Cerebellar cortex (tissue), 1 donor: ENCODE data around the gene SIGLEC12.
"Not testable (repeated sequence)": the region's sequence is repeated elsewhere in the genome, so short reads cannot be mapped to it uniquely, and the experiment has no call there.

Source experiments
- DNase-seq: peaks from one replicate; pipeline ENCODE4 v3.0.0-alpha.2; 2015; ENCODE audit warnings: low spot score

Gene SIGLEC12

DNA sequence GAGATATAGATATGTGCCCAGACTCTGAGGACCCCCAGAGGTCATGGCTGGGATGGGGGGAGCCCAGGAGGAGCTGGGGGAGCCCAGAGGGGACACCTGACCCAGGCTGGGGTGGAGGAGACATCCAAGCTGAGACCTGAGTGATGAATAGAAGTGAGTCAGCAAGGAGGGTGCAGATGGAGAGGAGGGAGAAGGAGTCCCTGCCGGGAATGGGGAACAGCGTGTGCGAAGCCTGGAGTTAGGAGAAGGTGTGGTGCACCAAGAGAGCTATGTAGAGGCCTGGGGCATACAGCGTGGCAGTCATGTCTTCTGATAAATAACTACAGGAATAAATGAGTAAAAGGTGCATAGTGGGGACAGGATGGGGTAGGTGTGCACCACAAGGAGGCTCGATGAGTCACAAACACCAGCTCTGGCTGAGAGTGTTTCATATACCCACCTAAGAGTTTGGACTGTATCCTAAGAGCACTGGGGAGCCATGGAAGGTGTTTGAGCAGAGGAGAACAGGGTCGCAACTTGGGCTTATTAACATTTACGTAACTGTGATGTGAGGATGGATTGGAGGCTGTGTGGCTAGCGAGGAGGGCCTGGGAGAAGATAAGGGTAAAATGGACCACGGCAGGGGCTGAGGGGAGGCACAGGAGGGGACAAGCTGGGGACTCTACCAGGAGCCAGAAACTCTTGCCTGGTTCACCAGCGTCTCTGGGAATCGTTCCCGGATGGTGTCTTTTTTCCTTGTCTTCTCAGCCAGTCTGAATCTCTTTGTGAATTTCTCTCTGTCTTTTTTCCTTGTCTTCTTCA is 21.9 kb downstream of the SIGLEC12 start:
- DNase-seq = no peak

- DNase-seq = no peak
Measured at GRCh38 chr19:51478381-51479234, 23.0 kb downstream of the SIGLEC12 start, which contains the start of gene CEACAM18. CEACAM18 (plus strand) TSS chr19:51478539.

DNA sequence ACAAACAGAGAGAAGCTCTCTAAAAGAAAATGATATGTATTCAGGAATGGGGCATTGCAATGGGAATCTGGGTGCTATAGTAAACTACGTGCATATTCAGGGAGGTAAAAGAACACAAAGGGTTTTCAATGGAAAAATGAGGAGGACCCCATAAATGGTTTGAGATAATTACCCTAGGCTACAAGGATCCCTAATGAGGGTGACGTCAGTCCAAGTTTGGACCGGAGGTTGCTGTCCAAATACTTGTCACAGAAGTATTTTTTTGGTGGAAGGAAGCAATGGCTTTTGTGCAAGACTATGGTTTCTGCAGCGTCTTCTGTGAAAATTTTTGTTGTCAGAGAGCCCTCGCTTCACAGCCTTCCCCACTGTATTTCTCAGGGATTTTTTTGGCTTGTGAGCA is 24.3 kb downstream of the SIGLEC12 start:
- no peak for DNase-seq

- no peak for DNase-seq
Measured at GRCh38 chr19:51476164-51476563, 25.4 kb downstream of the SIGLEC12 start.

GRCh38 chr19:51473009-51473707 is 28.4 kb downstream of the SIGLEC12 start:
- DNase-seq = peak; percentile 40

DNA sequence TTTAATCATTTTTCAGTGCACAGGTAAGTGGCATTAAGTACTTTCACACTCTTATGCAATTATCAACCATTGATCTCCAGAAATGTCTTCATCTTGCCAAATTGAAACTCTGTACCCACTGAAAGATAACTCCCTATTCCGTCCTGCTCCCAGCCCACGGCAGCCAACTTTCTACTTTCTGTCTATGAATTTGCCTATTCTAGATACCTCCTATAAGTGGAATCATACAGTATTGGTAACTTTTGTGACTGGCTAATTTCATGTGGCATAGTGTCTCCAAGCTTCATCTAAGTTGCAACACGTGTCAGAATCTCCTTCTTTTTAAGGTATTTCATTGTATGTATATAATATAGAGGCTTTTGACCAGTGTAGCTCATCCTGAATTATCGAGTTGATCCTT is 29.0 kb downstream of the SIGLEC12 start:
- no peak for DNase-seq

DNA sequence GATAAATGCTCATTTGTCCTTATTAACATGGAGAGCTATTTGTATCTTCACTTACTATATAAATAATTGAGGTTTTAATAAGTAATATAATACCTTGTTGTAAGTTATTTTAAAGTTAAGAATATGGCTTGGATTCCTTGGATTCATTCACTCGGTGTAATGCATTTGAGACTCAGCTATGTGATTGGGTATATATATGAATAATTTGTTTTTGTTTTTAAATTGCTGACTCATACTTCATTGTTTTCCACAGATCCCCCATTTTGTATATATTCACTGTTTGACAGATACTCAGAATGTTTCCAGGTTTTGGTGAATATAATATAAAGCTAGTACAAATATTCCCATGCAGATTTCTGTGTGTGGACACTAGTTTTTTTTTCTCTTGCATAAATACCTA is 30.1 kb downstream of the SIGLEC12 start:
- DNase-seq = no peak

DNA sequence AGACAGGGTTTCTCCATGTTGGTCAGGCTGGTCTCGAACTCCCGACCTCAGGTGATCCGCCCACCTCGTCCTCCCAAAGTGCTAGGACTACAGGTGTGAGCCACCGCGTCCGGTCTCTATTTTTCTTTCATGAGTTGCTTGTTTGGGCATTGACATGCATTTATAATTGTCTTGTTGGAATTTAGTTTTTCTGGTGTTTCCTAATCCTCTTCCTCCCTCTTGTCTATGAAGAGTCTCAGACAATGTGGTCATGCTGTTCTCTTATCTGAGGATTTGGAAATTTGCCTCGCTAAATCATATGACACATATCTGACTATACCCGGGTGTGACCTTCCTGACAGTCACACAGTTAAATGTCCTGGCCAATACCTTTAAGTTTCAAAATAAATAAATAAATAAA is 30.6 kb downstream of the SIGLEC12 start:
- DNase-seq = no peak

DNA sequence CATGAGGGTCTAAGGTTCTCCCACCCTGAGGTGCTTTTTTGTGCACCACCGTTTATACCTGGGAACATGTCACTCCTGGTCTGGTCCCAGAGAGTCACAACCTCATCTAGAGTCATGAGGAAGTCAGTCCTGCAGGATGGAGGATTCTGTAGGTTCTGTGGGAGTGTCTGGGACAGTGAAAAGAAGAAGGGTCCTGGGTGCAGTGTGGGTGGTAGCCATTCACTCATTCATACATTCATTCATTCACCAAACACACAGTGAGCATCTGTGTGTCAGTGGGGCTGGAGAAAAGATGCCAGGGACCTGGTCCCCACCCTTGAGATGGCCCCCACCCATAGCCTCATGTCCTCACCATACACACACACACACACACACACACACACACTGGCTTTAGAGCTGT is 32.0 kb downstream of the SIGLEC12 start:
- no peak for DNase-seq

DNA sequence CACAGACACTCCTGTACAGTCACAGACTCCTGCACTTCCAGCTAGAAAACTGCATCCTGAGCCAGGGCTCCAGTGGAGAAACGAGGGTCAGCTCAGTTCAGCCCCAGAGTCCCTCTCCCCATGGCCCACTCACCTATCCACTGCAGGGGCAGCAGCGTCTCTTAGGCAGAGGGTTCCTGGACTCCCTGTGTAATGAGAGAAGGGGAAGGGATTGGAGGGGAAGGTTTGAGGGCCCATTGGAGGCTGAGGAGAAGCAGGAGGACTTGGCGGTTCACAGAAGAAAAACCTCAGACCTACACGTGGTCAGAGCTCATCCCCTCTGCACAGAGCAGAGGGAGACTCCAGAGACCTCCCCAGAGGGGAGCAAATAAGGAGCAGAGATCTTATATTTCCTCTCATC is 32.4 kb downstream of the SIGLEC12 start:
- no peak for DNase-seq

GRCh38 chr19:51468545-51468920 is 33.1 kb downstream of the SIGLEC12 start:
- no peak for DNase-seq

DNA sequence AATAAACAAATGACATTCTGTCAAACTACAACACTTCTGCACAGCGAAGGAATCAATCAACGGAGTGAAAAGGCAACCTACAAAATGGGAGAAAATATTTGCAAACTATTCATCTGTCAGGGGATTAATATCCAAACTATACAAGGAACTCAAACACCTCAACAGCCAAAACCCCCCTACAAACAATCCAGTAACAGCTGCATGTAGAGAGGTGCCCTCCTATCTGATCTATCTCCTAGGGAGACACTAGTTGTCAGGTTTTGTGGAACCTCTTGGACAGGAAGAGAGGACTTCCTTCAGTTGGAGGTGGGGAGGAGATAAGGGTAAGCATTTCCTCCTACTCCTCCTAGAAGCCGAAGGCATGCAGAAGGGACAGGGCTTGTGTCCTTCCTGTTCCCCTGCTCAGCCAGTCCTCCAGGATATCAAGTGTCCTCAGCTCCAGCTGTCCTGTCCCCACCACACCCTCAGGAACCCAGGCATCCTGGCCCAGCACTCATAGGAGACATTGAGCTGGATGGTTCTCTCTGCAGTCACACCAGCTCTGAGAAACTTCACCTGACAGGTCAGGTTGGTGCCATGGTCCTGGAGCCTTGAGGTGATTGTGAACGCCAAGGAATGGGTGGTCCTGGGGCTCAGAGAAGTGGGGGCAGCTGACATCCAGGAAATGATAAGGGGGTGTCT is 33.6 kb downstream of the SIGLEC12 start:
- no peak for DNase-seq

DNA sequence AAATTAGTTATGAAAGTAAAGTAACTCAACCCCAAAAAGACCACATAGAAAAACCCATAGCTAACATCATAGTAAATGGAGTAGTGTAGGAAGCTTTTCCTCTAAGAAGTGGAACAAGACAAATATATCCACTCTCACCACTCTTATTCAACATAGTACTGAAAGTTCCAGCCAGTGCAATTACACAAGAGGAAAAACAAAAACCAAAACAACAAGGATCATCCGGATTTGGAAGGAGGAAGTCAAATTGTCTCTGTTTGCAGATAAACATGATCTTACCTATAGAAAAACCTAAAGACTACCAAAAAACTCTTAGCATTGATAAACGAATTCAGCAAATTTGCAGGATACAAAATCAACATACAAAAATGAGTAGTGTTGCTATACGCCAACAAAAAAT is 34.9 kb downstream of the SIGLEC12 start:
- no peak for DNase-seq

DNA sequence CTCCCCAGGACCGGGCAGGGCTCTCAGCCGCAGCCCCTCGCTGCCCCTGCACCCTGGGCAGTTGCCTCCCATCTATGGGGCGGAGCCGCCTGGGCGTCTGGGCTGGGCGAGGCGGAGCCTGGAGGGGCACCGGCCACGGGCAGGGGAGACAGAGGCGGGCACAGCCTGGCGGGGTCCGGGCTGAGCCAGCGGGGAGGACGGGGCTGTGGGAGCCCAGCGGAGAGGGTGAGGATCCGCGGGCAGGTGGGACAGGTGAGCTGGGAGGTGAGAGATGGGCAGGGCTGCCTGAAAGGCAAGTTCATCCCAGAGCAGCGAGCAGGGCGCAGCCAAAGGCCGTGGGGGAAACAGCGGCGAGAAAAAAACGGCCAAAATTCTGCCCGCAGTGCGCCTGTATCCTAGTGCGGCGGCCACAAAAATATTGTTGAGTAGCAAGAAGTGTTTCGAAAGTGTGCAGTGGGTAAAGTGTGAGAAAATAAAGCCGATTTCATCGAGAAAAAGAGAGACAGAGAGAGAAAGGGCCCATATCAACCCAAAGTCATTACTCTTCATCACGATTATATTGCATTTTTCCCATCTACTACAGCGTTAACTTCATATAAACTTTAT is 37.5 kb downstream of the SIGLEC12 start:
- not testable (repeated sequence) for DNase-seq

- DNase-seq = no peak
Measured at GRCh38 chr19:51462681-51463080, 38.9 kb downstream of the SIGLEC12 start.

- DNase-seq = no peak
Measured at GRCh38 chr19:51462276-51462675, 39.3 kb downstream of the SIGLEC12 start.

- no peak for DNase-seq
Measured at GRCh38 chr19:51461723-51462161, 39.9 kb downstream of the SIGLEC12 start.

DNA sequence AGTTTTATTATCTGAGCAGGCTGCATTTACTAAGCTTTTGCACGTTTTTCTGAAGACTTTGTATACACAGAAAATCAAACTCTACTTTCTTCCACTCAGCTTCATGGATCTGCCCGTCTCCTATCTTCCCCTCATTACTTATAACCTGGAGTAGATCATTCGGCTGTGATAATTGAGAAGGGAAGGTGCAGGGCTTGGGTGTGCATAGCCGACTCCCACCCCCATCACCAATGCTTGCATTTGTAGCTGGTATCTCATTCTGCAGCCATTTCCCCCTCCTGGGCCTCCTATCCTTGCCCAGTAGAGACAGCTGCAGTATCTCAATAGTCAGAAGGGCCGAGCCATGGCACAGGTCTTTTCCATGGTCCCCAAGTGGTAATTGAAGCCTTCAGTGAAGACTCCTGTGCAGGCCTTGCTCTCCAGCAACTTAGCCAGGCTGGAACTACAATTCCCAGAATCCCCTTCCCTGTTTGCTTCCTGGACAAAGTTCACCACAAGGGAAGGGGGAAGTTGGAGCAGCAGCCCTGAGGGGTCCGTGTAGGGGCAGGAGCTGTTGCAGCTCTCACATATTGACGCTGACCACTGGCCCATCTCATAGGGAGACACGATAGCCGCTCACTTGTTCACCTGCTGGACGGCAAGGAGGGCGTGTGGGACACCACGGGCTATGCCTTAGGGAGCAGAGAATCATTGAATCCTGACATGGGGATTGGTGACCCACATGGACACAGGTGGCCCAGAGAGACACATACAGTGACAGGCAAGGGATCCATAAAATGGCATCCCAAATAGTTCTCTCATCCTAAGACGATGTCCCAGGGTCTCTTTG is 41.2 kb downstream of the SIGLEC12 start:
- peak; percentile 1 for DNase-seq

- no peak for DNase-seq
Measured at GRCh38 chr19:51458899-51459505, 42.6 kb downstream of the SIGLEC12 start.

- DNase-seq = no peak
Measured at GRCh38 chr19:51458051-51458645, 43.5 kb downstream of the SIGLEC12 start, which contains the start of gene SIGLEC8. SIGLEC8 (minus strand) TSS chr19:51458454; CDS start chr19:51458387, 67 bp downstream.
